ENCODE measurements around the gene TBATA. TPM values are rescaled to one million over a fixed set of nuclear protein-coding genes. Genes with fewer than 3 reads are reported as not detected.

TBATA gene
- total and polyA plus RNA-seq, 4 donors: not detected

GRCh38 chr10:70736525-70736924 lies 48.7 kb downstream of the TBATA start:
- no peak overlapping the region for H3K9ac ChIP-seq (ENCODE audit: low read depth in 1 of 2, low read length in 2 of 2)
- WGBS: 75% methylated on average over 3 of the region's 3 CpGs
- DNase-seq (ENCODE audit: low spot score): no peak
- no peak overlapping the region for H3K27ac ChIP-seq (ENCODE audit: low read depth in 1 of 2, low read length in 2 of 2)
- no peaks in the 10 kb centered on the region for H3K27me3 ChIP-seq (ENCODE audit: control insufficient read depth in 4 of 4, insufficient read depth in 4 of 4, low read length in 3 of 4)
- no peaks in the 10 kb centered on the region for H3K4me1 ChIP-seq (ENCODE audit: control insufficient read depth in 4 of 4, insufficient read depth in 4 of 4, low read length in 3 of 4)
- no peaks in the 10 kb centered on the region for H3K36me3 ChIP-seq (ENCODE audit: control insufficient read depth in 4 of 4, insufficient read depth in 3 of 4, low read depth in 1 of 4, low read length in 3 of 4)
- TF ChIP-seq HNF4G (IDR thresholded peaks at IDR 0.05) (no peak), HNF4A (conservative IDR thresholded peaks at IDR 0.05) (peak; percentile 20 to 54), NR2F2 (IDR thresholded peaks at IDR 0.05) (no peak), JUND (IDR thresholded peaks at IDR 0.05) (no peak)
- no peak overlapping the region for H3K4me3 ChIP-seq (ENCODE audit: low read depth in 1 of 3, low read length in 3 of 3)
- H3K9me3 ChIP-seq (ENCODE audit: control insufficient read depth in 4 of 4, low read length in 3 of 4): no peaks in the 10 kb centered on the region

GRCh38 chr10:70735161-70735560 lies 50.0 kb downstream of the TBATA start:
- WGBS: 82% methylated on average over 3 of the region's 3 CpGs
- no peak for DNase-seq (ENCODE audit: low spot score)
- TF ChIP-seq RAD21 (IDR thresholded peaks at IDR 0.05): no peak
- no peak for TF ChIP-seq ATF3 (IDR thresholded peaks at IDR 0.05)
- no peak for TF ChIP-seq TAF1 (conservative IDR thresholded peaks at IDR 0.05)

GRCh38 chr10:70733051-70733450 lies 52.1 kb downstream of the TBATA start:
- H3K4me1 ChIP-seq (ENCODE audit: control insufficient read depth in 4 of 4, insufficient read depth in 4 of 4, low read length in 3 of 4): no peaks in the 10 kb centered on the region
- 96% methylated on average over 1 of the region's 1 CpG for WGBS
- H3K9ac ChIP-seq (ENCODE audit: low read depth in 1 of 2, low read length in 2 of 2): no peak overlapping the region

More at GRCh38 chr10:70735161-70735560, 50.0 kb downstream of the TBATA start:
- Histone ChIP-seq H3K4me1 (ENCODE audit: control insufficient read depth in 4 of 4, insufficient read depth in 4 of 4, low read length in 3 of 4) (no peaks in the 10 kb centered on the region), H3K9ac (ENCODE audit: low read depth in 1 of 2, low read length in 2 of 2) (no peak overlapping the region), H3K27ac (ENCODE audit: low read depth in 1 of 2, low read length in 2 of 2) (no peak overlapping the region), H3K27me3 (ENCODE audit: control insufficient read depth in 4 of 4, insufficient read depth in 4 of 4, low read length in 3 of 4) (no peaks in the 10 kb centered on the region), H3K9me3 (ENCODE audit: control insufficient read depth in 4 of 4, low read length in 3 of 4) (no peaks in the 10 kb centered on the region), H3K4me3 (ENCODE audit: low read depth in 1 of 3, low read length in 3 of 3) (no peak overlapping the region), H3K36me3 (ENCODE audit: control insufficient read depth in 4 of 4, insufficient read depth in 3 of 4, low read depth in 1 of 4, low read length in 3 of 4) (no peaks in the 10 kb centered on the region)

More at GRCh38 chr10:70733051-70733450, 52.1 kb downstream of the TBATA start:
- Histone ChIP-seq H3K9me3 (ENCODE audit: control insufficient read depth in 4 of 4, low read length in 3 of 4) (no peaks in the 10 kb centered on the region), H3K4me3 (ENCODE audit: low read depth in 1 of 3, low read length in 3 of 3) (no peak overlapping the region), H3K27me3 (ENCODE audit: control insufficient read depth in 4 of 4, insufficient read depth in 4 of 4, low read length in 3 of 4) (no peaks in the 10 kb centered on the region), H3K27ac (ENCODE audit: low read depth in 1 of 2, low read length in 2 of 2) (no peak overlapping the region), H3K36me3 (ENCODE audit: control insufficient read depth in 4 of 4, insufficient read depth in 3 of 4, low read depth in 1 of 4, low read length in 3 of 4) (no peaks in the 10 kb centered on the region)
- TF ChIP-seq FOXA1 (IDR thresholded peaks at IDR 0.05): no peak
- TF ChIP-seq YY1 (IDR thresholded peaks at IDR 0.05): no peak
- TF ChIP-seq SP1 (IDR thresholded peaks at IDR 0.05): no peak
- TF ChIP-seq RAD21 (IDR thresholded peaks at IDR 0.05): no peak
- no peak for TF ChIP-seq ZBTB33 (IDR thresholded peaks at IDR 0.05)
- TF ChIP-seq TAF1 (conservative IDR thresholded peaks at IDR 0.05): no peak
- no peak for TF ChIP-seq FOXA2 (IDR thresholded peaks at IDR 0.05)
- TF ChIP-seq JUND (IDR thresholded peaks at IDR 0.05): no peak
- no peak for TF ChIP-seq NR2F2 (IDR thresholded peaks at IDR 0.05)
- no peak for TF ChIP-seq HNF4A (conservative IDR thresholded peaks at IDR 0.05)
- no peak for TF ChIP-seq REST (IDR thresholded peaks at IDR 0.05)
- no peak for TF ChIP-seq HNF4G (IDR thresholded peaks at IDR 0.05)
- TF ChIP-seq RXRA (IDR thresholded peaks at IDR 0.05): no peak
- no peak for TF ChIP-seq ATF3 (IDR thresholded peaks at IDR 0.05)
- TF ChIP-seq CTCF (IDR thresholded peaks at IDR 0.05; ENCODE audit: low read depth, low read length, missing input control): no peak
- DNase-seq (ENCODE audit: low spot score): no peak

All from liver (tissue), 9 donors.